NT2/D1 (cell line): Measurements from ENCODE around the gene CACNA2D1.

Experiments used
- DNase-seq: peaks from one replicate; pipeline ENCODE4 v3.0.0-alpha.2; 2011; ENCODE audit warnings: low read depth, low spot score
- H3K27me3 ChIP-seq: 2 replicates; pipeline ENCODE4 v1.6.0; 2011; ENCODE audit warnings: mild to moderate bottlenecking; ENCODE audit not compliant: insufficient read length, insufficient read depth
- H3K36me3 ChIP-seq: 2 replicates; pipeline ENCODE4 v1.6.1; 2011; ENCODE audit warnings: mild to moderate bottlenecking, low read length, mixed read lengths; ENCODE audit not compliant: insufficient read depth, insufficient read length
- H3K4me1 ChIP-seq: 2 replicates; pipeline ENCODE4 v1.5.1; 2011; ENCODE audit not compliant: insufficient read depth, insufficient read length
- H3K4me3 ChIP-seq: 2 replicates; pipeline ENCODE4 v1.5.1; 2011; ENCODE audit warnings: low read depth; ENCODE audit not compliant: insufficient read length
- H3K9ac ChIP-seq: 2 replicates; pipeline ENCODE4 v1.6.0; 2011; ENCODE audit warnings: low read depth; ENCODE audit not compliant: insufficient read length
- H3K9me3 ChIP-seq: 2 replicates; pipeline ENCODE4 v1.5.1; 2011; ENCODE audit warnings: mild to moderate bottlenecking, low read length; ENCODE audit not compliant: insufficient read depth
- SUZ12 ChIP-seq: IDR thresholded peaks from 2 replicates; pipeline ENCODE4 v1.6.1; 2011; ENCODE audit not compliant: insufficient read length, insufficient read depth; ENCODE audit errors: extremely low read depth
- YY1 ChIP-seq: IDR thresholded peaks from 2 replicates; pipeline ENCODE4 v1.6.1; 2011; ENCODE audit not compliant: insufficient read length, insufficient read depth
- ZNF274 ChIP-seq: IDR thresholded peaks from 2 replicates; pipeline ENCODE4 v1.6.1; 2011; ENCODE audit warnings: mild to moderate bottlenecking, low read depth, low read length

The CACNA2D1 gene

DNA sequence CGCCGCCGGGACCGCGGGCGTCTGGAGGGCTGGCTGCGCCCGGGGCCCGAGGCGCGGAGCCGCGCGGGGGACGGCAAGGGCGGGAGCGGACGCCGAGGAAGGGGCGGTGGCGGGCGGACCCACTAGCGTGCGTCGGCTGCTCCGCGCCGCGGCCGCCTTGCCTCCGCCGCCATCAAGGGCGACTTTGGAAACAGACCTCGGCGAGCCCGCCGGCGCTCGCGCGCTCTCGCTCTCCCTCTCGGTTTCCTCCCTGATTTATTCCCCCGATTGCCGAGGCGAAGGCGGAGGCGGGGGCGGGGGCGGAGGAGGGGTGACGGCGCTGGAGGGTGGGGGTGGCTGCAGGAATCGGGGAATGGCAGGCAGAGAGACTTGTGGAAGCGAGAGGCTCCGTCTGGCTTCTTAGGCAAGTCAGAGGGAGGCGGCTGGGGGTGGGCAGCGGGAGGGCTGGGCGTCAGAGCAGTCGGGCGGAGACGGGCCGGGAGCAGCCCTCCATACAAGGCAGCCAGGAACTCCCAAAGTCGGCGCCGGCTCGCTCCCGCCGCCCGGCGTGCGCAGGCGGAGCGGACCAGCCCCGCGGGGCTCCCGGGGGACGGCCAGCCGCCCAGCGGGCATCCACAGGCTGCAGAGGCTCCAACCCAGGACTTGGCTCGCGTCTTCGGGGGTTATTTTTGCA, at the start of gene CACNA2D1:
Gene CACNA2D1, minus strand, starts transcription at position 231 of the 673 bp plus-strand sequence.
- TF ChIP-seq ZNF274 (no peak), SUZ12 (no peak), YY1 (no peak)
- Histone ChIP-seq H3K9me3 (no peaks in the 10 kb centered on the region), H3K36me3 (no peaks in the 10 kb centered on the region), H3K4me3 (peak within 1 kb of the TSS; percentile 79), H3K9ac (peak within 1 kb of the TSS; percentile 83), H3K4me1 (no peaks in the 10 kb centered on the region), H3K27me3 (no peaks in the 10 kb centered on the region)
- peak; percentile 66 for DNase-seq

DNA sequence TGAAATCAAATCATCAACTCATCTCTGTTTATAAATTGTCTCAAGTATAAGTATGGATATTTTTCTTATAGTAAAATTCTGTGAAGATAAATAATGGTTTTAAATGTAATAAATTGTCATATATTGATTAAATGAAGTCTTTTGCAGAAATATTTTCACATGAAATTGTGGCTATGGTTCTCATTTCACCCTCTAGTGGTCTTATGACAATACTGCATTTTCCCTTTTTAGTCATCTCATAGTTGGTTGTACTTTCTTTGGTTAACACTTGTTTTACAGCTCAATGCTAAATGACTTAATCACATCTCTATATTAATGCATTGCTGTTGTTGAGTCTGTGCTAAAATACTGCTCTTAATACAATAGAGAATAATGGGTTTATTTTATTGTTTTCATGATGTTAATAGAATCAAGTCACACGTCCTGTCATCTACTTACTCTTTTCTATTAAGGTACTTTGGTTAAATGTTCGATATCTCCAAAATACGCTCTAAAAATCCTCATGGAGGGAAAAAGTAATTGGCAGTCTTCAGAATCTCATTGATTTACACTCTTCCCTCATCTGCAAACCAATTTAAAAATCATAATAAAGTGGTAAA, 38.0 kb upstream of the CACNA2D1 start:
- no peak for DNase-seq
- H3K36me3 ChIP-seq, result no peaks in the 10 kb centered on the region
- H3K9ac ChIP-seq, result no peak overlapping the region
- TF ChIP-seq ZNF274 (no peak), YY1 (no peak), SUZ12 (no peak)
- H3K27me3 ChIP-seq, result no peaks in the 10 kb centered on the region
- no peaks in the 10 kb centered on the region for H3K4me1 ChIP-seq
- no peak overlapping the region for H3K4me3 ChIP-seq
- H3K9me3 ChIP-seq, result no peaks in the 10 kb centered on the region

DNA sequence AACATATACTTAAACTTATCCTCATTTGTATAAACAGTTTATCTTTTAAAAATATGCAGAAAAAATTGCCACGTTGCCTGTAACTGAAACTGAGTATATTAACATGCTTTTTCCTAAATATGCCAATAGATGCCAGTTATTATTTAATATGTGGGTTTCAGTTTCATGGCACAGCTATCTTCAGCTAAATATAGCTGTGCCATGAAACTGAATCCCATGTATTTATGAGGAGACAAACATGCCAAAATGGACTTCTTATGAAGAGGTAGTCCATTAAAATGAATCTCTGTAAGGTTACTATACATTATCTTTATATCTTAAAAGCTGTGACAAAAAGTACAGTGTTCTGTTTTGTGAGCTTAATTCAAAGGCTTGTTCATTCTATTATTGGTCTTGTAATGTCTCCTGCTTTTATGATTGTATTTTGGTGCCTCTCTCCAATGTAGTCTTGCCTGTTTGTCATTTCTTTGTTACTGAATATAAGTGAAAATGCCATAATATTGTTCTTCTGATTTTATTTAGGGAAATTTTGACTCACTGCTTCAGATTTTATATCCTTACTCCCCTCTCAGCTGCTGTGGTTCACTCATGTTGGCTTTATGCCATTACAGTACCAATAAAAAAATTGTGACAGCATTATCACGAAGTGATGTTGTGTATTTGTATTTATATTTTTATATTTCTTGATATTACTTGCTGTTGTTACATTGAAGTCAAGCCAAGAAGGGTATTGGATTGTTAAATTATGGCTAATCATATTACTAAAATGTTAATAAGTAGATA, 34.3 kb upstream of the CACNA2D1 start:
- no peaks in the 10 kb centered on the region for H3K4me1 ChIP-seq
- TF ChIP-seq SUZ12 (no peak), ZNF274 (no peak), YY1 (no peak)
- H3K36me3 ChIP-seq, result no peaks in the 10 kb centered on the region
- H3K27me3 ChIP-seq, result no peaks in the 10 kb centered on the region
- no peak for DNase-seq
- no peak overlapping the region for H3K9ac ChIP-seq
- H3K4me3 ChIP-seq, result no peak overlapping the region
- H3K9me3 ChIP-seq, result no peaks in the 10 kb centered on the region

DNA sequence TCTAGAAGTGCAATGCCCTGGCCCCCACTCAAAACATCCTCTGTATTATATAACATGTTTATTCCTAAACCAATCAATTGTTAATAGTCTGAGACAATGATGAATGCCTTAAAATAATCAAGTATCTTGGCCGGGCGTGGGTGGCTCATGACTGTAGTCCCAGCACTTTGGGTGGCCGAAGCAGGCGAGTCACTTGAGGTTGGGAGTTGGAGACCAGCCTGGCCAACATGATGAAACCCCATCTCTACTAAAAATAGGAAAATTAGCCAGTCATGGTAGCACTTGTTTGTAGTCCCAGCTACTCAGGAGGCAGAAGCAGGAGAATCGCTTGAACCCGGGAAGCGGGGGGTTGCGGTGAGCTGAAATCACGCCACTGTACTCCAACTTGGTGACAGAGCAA, 29.4 kb upstream of the CACNA2D1 start:
- Histone ChIP-seq H3K9ac (no peak overlapping the region), H3K9me3 (no peaks in the 10 kb centered on the region), H3K27me3 (no peaks in the 10 kb centered on the region), H3K4me1 (no peaks in the 10 kb centered on the region), H3K36me3 (no peaks in the 10 kb centered on the region), H3K4me3 (no peak overlapping the region)
- TF ChIP-seq YY1 (no peak), ZNF274 (no peak), SUZ12 (no peak)
- no peak for DNase-seq

DNA sequence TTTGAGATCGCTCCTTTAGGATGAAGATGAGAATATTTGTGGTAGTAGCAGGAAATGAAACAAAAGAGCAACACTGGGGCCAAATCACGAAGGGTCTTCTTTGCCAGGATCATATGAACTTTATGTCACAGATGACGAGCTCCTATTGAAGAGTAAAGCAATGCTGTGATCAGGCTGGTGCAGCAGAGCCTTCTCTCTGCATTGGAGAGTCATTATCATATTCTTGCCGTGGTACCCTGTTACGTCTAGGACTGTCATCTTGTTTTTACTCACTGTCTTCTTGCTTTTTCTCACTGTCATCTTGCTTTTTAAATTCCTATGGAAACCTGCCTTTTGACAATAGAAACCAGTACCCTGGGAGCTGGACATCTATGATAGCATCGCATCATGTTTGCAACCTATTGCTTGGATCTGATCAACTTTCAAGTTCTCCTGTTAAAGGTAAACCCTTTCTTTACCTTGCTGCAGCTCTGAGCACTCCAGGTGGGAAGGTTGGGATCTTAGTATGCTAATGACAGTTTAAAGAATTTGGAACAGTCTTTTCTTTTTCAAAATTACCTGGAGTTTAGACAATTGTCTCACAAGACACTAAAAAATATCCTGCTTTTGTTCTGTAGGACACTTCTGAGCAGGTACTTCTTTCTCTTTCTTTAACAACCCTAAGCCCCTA, 27.9 kb upstream of the CACNA2D1 start:
- no peaks in the 10 kb centered on the region for H3K9me3 ChIP-seq
- no peaks in the 10 kb centered on the region for H3K27me3 ChIP-seq
- no peak overlapping the region for H3K9ac ChIP-seq
- H3K36me3 ChIP-seq, result no peaks in the 10 kb centered on the region
- H3K4me1 ChIP-seq, result no peaks in the 10 kb centered on the region
- H3K4me3 ChIP-seq, result no peak overlapping the region
- DNase-seq, result no peak
- TF ChIP-seq YY1 (no peak), SUZ12 (no peak), ZNF274 (no peak)

DNA sequence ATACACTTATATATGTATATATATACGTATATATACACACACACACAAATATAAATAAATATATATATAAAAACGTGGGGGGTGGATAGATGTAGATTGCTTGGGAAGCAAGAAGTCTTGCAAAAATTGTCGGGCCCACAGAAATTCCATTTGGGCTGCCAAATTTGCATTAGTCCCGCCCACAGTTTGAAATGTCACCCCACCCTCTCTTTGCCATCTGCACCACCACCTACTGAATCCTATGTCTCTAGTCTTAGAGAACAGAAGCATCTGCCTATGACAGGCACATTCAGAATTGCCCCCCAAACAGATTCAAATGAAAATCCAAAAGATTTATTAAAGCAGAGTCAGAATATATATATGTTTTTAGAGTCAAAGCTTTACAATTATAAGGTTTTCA, 25.6 kb upstream of the CACNA2D1 start:
- Histone ChIP-seq H3K36me3 (no peaks in the 10 kb centered on the region), H3K27me3 (no peaks in the 10 kb centered on the region), H3K9ac (no peak overlapping the region), H3K9me3 (no peaks in the 10 kb centered on the region), H3K4me3 (no peak overlapping the region), H3K4me1 (no peaks in the 10 kb centered on the region)
- no peak for TF ChIP-seq YY1
- TF ChIP-seq ZNF274, result no peak
- TF ChIP-seq SUZ12, result no peak
- no peak for DNase-seq
